ENCODE measurements around the gene ASXL2.

DNA sequence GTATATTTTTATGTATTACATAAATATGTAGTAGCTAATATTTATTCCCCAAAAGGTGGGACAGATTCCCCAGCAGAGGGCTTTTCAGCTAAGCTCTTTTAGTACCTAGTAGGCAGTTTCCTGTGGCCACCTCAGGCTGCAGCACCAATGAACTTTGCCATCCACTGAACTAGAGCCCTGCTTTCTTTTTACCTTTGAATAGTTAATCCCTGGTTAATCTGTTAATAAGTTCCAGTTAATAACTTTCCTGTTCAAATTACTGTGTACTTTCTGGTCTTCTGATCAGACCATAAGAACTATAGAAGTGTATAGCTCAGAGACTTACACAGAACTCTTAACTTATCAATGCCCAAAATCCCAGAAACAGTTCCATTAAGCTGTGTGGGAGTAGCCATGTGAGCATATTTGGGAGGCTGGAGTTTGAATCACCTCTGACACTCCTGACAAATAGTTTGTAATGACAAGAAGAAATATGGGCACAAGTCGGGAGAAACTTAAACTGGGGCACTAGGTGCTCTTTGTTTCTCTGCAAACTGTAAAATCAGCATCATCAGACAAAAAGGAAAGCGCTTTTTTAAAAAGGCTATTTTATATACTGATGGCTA is 40.0 kb downstream of the ASXL2 start:
- TF ChIP-seq POLR2AphosphoS5 (IDR thresholded peaks at IDR 0.05), result no peak
- TF ChIP-seq, protein P1, sequence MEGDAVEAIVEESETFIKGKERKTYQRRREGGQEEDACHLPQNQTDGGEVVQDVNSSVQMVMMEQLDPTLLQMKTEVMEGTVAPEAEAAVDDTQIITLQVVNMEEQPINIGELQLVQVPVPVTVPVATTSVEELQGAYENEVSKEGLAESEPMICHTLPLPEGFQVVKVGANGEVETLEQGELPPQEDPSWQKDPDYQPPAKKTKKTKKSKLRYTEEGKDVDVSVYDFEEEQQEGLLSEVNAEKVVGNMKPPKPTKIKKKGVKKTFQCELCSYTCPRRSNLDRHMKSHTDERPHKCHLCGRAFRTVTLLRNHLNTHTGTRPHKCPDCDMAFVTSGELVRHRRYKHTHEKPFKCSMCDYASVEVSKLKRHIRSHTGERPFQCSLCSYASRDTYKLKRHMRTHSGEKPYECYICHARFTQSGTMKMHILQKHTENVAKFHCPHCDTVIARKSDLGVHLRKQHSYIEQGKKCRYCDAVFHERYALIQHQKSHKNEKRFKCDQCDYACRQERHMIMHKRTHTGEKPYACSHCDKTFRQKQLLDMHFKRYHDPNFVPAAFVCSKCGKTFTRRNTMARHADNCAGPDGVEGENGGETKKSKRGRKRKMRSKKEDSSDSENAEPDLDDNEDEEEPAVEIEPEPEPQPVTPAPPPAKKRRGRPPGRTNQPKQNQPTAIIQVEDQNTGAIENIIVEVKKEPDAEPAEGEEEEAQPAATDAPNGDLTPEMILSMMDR (IDR thresholded peaks at IDR 0.05), result no peak

Data from gastroesophageal sphincter (tissue), 3 donors.